Breast epithelium (tissue), 4 donors: Measurements from ENCODE around the gene MAP3K14. TPM values are rescaled to one million over a fixed set of nuclear protein-coding genes. Genes with fewer than 3 reads are reported as not detected.

ENCODE experiments used
- DNase-seq, 2 donors: peaks; one replicate each; pipeline ENCODE4 v3.0.0-alpha.2; 2019; ENCODE audit warnings: low spot score in 2 of 2
- H3K27ac ChIP-seq, 2 donors: fragments of 200-600 bp; sonication (generic) in 1 of 2; one replicate each; pipeline ENCODE4 v1.5.1; 2016 to 2019; ENCODE audit warnings: mild to moderate bottlenecking in 1 of 2
- H3K27me3 ChIP-seq, 2 donors: fragments of 200-600 bp; sonication (generic) in 1 of 2; one replicate each; pipeline versions ENCODE4 v1.5.1 to v1.6.0; 2017 to 2019; ENCODE audit warnings: control low read depth in 1 of 2, mild to moderate bottlenecking in 1 of 2
- H3K36me3 ChIP-seq: fragments of 200-600 bp; one replicate; pipeline ENCODE4 v1.5.1; 2019
- H3K4me1 ChIP-seq, 2 donors: fragments of 200-600 bp; sonication (generic); one replicate each; pipeline ENCODE4 v1.5.1; 2016 to 2019; ENCODE audit warnings: control low read depth in 1 of 2
- H3K4me3 ChIP-seq, 3 donors: fragments of 200-600 bp; sonication (generic); 1 replicate in 2 of 3; 2 replicates in 1 of 3; pipeline ENCODE4 v1.5.1; 2016 to 2019; ENCODE audit warnings: mild to moderate bottlenecking in 3 of 3, moderate library complexity in 2 of 3
- H3K9me3 ChIP-seq, 2 donors: fragments of 200-600 bp; sonication (generic) in 1 of 2; one replicate each; pipeline ENCODE4 v1.5.1; 2016 to 2019; ENCODE audit warnings: control low read depth in 1 of 2
- CTCF ChIP-seq, 3 donors: fragments of 450-650 bp; IDR thresholded peaks; one replicate each; pipeline ENCODE4 v1.5.1; 2016 to 2017; ENCODE audit warnings: antibody characterized with exemption in 3 of 3, mild to moderate bottlenecking in 3 of 3, moderate library complexity in 3 of 3
- POLR2A ChIP-seq: fragments of 450-650 bp; IDR thresholded peaks from one replicate; pipeline ENCODE4 v1.6.1; 2016; ENCODE audit warnings: antibody characterized with exemption, mild to moderate bottlenecking, moderate library complexity
- POLR2AphosphoS5 ChIP-seq, 3 donors: sonication (generic); formaldehyde crosslinking; IDR thresholded peaks; one replicate each; pipeline ENCODE4 v1.6.1; 2017; ENCODE audit warnings: antibody characterized with exemption in 3 of 3
- intact Hi-C: fragments of 100-400 bp; cut with DNase I; formaldehyde crosslinking; loops from one replicate; pipeline ENCODE4 v1.15.1; 2023; ENCODE audit warnings: low total_unique reads
- total RNA-seq, 3 donors: library from RNA; depleted of rRNA; stranded (reverse); fragments of >200 nt; gene quantifications; one replicate each; pipeline ENCODE4 v1.1.0, GENCODE V29; 2016

MAP3K14 gene
- total RNA-seq, 3 donors from 2014 or later, result 4.3 to 12.3 (median 6.9) TPM

GRCh38 chr17:45296003-45296832 is 20.6 kb downstream of the MAP3K14 start:
- TF ChIP-seq POLR2AphosphoS5 (IDR thresholded peaks at IDR 0.05), result no peak
- no peak for TF ChIP-seq POLR2A
- no peak for TF ChIP-seq CTCF (IDR thresholded peaks at IDR 0.05)
- no peak for DNase-seq
- peak overlapping the region; percentile 40 to 81 for H3K27ac ChIP-seq

GRCh38 chr17:45294506-45294905 is 22.3 kb downstream of the MAP3K14 start:
- peak overlapping the region; percentile 81 to 85 for H3K27ac ChIP-seq
- TF ChIP-seq POLR2AphosphoS5 (IDR thresholded peaks at IDR 0.05) (peak in 2 of 3 donors; percentile 34 to 56), CTCF (IDR thresholded peaks at IDR 0.05) (no peak)
- no peaks in the 10 kb centered on the region for H3K27me3 ChIP-seq
- H3K4me1 ChIP-seq, result peaks cover 15 to 76% of the 10 kb centered on the region in 2 donors
- DNase-seq, result peak; percentile 63 to 77
- H3K9me3 ChIP-seq, result no peaks in the 10 kb centered on the region
- no peak overlapping the region for H3K4me3 ChIP-seq
- no peaks in the 10 kb centered on the region for H3K36me3 ChIP-seq
- intact Hi-C loops, result no loop called here

More at GRCh38 chr17:45296003-45296832, 20.6 kb downstream of the MAP3K14 start:
- Histone ChIP-seq H3K36me3 (no peaks in the 10 kb centered on the region), H3K4me3 (no peak overlapping the region), H3K4me1 (peaks cover 15 to 64% of the 10 kb centered on the region in 2 donors), H3K27me3 (no peaks in the 10 kb centered on the region), H3K9me3 (no peaks in the 10 kb centered on the region)
- intact Hi-C loops, result no loop called here

GRCh38 chr17:45293413-45294211 is 23.2 kb downstream of the MAP3K14 start:
- peak overlapping the region; percentile 81 to 85 for H3K27ac ChIP-seq
- peak overlapping the region in 1 of 3 donors; percentile 13 for H3K4me3 ChIP-seq
- peak; percentile 70 to 78 for DNase-seq
- no peaks in the 10 kb centered on the region for H3K27me3 ChIP-seq
- TF ChIP-seq CTCF (IDR thresholded peaks at IDR 0.05) (no peak), POLR2AphosphoS5 (IDR thresholded peaks at IDR 0.05) (peak in 2 of 3 donors; percentile 47 to 54), POLR2A (no peak)
- H3K36me3 ChIP-seq, result no peaks in the 10 kb centered on the region
- H3K4me1 ChIP-seq, result peaks cover 15 to 69% of the 10 kb centered on the region in 2 donors
- H3K9me3 ChIP-seq, result no peaks in the 10 kb centered on the region
- intact Hi-C loops, result no loop called here

- TF ChIP-seq POLR2AphosphoS5 (IDR thresholded peaks at IDR 0.05) (no peak), POLR2A (no peak), CTCF (IDR thresholded peaks at IDR 0.05) (no peak)
- peaks cover 17 to 71% of the 10 kb centered on the region in 2 donors for H3K4me1 ChIP-seq
- no peak for DNase-seq
These were observed 24.0 kb downstream of the MAP3K14 start for GRCh38 chr17:45292696-45293412.

More at GRCh38 chr17:45292696-45293412, 24.0 kb downstream of the MAP3K14 start:
- H3K27me3 ChIP-seq, result no peaks in the 10 kb centered on the region
- no peaks in the 10 kb centered on the region for H3K36me3 ChIP-seq
- H3K4me3 ChIP-seq, result peak overlapping the region in 1 of 3 donors; percentile 13
- intact Hi-C loops, result no loop called here
- H3K27ac ChIP-seq, result peak overlapping the region; percentile 81 to 85
- no peaks in the 10 kb centered on the region for H3K9me3 ChIP-seq
